ENCODE data around the gene POM121C.
"Not testable (repeated sequence)": the region's sequence is repeated elsewhere in the genome, so short reads cannot be mapped to it uniquely, and the experiment has no call there.

The POM121C gene

DNA sequence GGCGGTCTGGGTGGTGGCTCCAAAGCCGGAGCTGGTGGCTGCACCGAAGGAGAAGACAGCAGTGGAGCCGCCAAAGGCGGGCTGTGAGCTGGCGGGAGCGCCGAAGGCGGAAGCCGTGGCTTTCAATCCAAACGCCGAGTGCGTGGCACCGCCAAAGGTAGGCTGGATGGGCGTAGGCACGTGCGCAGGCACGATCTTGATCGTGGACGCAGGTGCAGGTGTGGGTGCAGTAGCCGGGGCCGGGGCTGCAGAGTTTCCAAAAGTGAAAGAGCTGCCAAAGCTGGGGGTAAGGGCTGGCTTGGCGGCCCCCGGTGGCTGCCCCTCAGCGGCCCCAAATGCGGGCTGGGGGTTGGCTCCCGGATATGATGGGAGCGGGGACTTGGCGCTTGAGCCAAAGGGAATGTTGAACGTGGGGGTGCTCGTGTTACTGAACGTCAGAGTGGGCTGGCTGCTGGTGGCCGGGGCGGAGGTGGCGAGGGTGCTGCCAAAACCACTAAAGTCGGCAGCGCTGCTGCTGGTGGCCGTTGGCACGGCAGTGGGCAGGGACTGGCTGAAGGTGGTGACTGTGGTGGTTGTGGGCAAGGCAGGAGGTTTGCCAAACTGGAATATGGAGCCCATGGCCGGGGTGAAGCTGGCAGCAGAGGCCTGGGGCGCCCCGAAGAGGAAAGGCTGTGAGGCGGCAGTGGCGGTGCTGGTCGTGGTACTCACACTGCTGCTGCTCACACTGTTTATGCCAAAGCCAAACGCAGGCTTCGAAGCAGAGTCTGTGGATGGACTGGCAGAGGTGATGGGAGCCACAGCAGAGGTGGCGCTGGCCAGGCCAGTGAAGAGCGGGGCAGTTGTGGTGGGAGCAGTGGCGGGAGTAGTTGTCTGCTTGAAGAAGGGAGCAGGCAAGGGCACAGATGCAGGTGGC is 64.0 kb downstream of the POM121C start:
- not testable (repeated sequence) for DNase-seq

DNA sequence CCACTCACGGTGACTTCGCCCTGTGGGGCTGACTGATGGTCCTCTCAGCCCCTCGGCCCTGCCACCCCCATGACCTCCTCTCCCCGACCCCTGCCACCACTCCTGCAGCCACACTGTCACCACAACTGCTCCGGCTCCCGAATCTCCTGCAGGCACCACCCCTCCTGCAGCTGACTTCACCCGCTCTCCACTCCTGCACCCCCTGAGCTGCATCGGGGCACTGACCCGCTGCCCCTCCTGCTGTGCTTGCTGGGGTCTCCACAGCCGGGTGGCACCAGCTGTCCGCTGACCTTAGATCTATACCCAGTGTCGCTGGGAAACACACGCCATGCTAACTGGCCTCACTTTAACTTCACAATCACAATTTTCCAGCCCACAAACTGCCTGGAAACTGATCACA is 65.9 kb downstream of the POM121C start:
- not testable (repeated sequence) for DNase-seq

DNA sequence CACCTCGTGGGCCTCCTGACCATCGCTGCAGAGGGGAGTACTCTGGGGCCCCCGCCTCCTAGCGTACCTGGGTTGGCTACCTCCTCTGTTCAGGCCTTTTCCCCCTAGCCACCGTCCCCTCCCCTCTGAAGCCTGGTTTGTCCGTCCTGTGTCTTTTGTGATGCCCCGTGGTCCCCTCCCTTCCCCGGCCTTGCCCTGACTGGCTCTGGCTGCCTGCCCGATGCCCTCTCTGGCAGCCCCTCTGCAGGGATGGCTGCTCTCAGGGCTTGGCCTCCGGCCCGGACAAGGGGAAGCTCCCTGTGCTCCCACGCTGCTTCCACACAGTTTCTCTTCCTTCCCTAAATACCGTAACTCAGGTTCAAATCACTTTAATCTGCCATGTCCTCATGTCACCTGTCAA is 66.4 kb downstream of the POM121C start:
- not testable (repeated sequence) for DNase-seq

DNA sequence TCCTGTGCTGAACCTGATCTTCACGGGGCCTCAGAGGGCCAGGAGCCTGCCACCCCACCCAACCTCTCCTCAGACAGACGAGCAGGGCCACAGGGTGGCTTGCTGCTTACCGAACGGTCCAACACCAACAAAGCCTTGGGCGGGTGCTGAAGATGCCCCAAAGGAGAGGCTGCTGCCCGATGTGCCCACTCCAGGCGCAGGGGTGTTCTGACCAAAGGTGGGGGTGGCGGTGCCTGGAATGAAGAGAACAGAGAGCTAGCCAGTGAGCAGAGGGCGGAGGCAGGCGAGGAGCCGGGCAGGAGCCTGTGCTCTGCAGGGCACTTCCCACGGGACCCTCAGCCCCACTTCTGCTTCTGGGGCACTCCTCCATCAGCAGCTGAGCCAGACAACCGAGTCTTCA is 66.9 kb downstream of the POM121C start:
- DNase-seq = not testable (repeated sequence)

DNA sequence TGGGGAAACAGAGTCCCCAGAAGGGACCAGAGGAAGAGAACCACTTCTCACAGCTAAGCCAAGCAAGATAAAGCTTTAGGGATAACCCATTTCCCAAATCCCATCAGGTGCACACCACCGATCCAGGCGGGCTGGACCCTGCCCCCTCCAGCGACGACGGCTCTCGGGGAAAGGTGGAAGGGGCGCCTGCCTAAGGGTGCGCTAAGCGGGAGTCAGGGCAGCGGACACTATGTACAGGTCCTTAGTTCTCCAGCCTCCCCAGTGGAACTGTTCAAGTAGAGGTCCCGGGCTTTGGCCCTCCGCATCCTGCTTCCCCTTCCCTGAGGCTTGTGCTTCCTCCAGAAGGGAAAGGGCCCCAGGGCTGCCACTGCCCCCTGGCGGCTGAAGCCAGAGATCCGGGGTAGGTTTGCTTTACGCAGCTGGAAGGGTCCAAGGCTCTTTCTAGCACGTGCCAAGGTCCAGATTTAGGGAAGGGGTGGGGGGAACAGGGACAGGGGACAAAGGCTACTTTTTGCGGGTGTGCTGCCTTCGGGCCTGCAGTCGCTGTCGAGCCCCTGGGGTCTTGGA is 67.7 kb downstream of the POM121C start:
- not testable (repeated sequence) for DNase-seq

DNA sequence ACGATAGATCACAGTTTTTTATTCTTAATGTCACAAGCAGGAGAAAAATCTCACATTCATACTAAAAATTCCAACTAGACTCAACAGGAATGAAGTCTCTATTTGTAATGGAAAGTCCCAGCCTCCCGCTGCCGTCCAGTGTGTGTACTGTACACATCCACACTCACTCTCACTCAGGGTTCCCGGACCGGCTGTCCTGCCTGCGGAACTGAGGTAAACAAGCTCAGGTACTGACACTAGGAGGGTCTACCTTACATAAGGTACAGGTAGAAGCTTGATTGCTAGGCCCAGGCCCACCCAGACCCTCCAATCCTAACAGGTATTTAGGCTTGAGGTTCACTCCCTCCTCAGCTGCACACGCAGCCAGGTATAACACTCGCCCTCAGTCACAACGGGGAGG is 69.3 kb downstream of the POM121C start:
- DNase-seq = not testable (repeated sequence)

DNA sequence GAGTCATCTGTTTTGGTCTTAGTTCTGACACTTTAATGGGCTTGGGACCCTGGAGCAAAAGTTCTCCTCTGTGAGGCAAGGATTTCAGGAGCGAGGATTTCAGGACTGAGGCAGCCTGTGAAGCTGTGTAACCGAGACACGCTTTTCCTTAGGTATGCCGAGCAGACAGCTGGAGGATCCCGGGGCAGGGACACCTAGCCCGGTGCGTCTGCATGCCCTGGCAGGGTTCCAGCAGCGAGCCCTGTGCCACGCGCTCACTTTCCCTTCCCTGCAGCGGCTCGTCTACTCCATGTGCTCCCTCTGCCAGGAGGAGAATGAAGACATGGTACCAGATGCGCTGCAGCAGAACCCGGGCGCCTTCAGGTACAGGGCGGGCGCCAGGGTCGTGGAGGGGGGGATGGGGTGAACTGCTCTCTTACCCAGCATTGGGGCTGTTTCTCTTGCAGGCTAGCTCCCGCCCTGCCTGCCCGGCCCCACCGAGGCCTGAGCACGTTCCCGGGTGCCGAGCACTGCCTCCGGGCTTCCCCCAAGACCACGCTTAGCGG is 70.2 kb downstream of the POM121C start:
- not testable (repeated sequence) for DNase-seq

DNA sequence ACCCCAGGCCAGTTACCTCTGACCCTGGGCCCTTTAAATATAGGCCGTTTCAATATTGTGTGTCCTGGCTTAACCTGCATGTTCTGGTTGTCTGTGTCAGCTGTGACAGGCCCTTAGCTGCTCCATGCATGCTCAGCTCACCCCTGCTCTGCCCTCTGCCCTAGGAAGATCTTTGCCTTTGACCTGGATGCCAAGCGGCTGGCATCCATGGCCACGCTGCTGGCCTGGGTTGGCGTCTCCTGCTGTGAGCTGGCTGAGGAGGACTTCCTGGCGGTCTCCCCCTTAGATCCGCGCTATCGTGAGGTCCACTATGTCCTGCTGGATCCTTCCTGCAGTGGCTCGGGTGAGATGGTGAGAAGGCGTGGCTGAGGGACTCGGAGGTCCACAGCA is 70.7 kb downstream of the POM121C start:
- not testable (repeated sequence) for DNase-seq

DNA sequence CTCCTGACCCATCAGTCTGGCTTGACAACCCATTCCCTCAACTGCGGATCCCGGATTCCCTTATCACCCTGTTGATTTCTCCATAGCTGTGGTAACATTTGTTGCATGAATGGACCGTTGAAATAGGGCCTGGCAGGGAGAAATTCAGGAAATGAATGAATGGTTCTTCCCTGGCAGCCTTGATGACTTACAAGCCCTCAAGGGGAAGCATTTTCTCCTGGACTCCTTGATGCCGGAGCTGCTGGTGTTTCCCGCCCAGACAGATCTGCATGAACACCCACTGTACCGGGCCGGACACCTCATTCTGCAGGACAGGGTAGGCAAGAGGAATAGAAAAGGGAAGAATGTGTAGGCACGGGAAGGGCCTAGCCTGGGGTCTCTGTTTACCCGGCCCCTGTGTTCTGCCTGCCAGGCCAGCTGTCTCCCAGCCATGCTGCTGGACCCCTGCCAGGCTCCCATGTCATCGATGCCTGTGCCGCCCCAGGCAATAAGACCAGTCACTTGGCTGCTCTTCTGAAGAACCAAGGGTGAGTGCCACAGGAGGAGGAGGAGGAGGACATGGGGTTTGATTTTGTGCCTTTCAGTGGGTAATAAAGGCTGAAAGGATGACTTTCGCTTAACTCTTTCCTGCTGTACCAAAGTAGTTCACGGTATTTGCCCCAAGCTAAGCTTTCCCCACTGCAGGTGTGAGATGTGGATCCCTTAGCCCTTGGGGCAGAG is 71.2 kb downstream of the POM121C start:
- DNase-seq = not testable (repeated sequence)

DNA sequence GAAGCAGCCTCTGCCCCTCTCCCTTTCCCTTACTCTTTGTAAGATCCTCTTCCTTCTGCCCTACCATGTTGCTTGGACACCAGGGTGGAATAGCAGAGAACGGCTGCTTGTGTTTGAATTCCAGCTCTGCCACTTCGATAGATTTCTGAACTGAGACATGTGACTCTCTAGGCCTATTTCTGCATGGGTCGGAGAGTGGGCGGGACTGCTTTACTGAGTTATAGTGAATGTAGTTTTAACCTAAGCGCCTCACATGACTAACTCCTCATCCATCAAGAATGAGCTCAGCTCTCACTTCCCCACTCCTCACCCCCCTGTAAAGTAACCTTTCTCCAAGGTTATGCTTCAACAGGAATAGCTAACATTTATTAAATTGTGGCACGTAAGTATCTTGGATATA is 71.9 kb downstream of the POM121C start:
- not testable (repeated sequence) for DNase-seq

DNA sequence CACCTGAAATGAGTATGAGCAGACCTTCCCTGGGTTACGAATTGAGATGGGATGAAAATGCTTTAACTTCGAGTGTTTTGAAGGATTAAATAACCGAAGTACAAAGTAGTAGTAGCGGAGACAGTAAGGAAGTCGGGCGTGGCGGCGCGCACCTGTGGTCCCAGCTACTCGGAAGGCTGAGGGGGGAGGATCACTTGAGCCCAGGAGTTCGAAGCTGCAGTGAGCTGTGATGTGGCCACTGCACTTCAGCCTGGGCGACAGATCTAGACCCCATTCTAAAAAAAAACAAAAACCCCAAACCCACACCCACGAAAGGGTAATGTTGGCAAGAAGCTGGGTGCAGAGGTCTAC is 75.3 kb downstream of the POM121C start:
- DNase-seq = not testable (repeated sequence)

DNA sequence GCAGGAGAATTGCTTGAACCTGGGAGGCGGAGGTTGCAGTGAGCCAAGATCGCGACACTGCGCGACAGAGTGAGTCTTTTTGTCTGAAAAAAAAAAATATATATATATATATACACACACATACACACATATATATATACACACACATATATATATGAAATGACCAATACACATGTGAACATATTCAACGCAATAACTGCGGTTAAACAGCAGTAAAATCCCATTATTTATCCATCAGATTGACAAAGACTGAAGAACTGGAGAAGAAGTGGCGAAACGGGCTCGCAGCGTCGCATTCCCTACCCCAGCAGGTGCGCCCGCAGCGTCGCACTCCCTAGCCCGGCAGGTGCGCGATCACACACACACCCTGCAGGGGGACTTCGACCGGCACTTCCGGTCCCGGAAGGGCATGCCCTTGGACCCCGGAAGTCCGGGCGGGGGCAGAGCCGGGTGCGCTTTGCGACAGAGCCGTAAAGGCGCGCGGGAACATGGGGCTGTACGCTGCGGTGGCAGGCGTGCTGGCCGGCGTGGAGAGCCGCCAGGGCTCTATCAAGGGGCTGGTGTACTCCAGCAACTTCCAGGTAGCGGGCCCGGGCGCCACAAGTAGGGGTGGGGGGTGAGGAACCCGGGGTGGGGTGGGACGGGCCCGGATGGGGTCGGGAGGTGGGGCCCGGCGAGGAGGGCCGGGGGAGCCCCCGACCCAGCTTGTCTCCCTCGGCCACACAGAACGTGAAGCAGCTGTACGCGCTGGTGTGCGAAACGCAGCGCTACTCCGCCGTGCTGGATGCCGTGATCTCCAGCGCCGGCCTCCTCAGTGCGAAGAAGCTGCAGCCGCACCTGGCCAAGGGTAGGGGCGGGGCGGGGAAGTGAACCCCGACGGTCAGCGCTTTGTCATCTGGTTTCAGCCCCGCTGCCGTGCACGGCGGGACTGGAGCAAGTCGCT is 75.9 kb downstream of the POM121C start:
- not testable (repeated sequence) for DNase-seq

DNA sequence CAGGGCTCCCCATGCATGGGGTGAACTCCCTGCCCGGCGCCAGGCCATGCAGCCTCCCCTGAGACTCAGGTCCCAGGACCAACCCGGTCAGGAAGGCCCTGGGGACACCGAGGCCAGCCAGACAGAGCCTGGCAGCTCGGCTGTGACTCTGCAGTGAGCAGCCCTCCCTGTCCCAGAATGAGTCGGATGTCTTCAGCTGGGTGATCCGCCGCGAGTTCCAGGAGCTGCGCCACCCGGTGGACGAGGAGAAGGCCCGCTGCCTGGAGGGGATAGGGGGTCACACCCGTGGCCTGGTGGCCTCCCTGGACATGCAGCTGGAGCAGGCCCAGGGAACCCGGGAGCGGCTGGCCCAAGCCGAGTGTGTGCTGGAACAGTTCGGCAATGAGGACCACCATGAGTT is 81.4 kb downstream of the POM121C start:
- DNase-seq = not testable (repeated sequence)

DNA sequence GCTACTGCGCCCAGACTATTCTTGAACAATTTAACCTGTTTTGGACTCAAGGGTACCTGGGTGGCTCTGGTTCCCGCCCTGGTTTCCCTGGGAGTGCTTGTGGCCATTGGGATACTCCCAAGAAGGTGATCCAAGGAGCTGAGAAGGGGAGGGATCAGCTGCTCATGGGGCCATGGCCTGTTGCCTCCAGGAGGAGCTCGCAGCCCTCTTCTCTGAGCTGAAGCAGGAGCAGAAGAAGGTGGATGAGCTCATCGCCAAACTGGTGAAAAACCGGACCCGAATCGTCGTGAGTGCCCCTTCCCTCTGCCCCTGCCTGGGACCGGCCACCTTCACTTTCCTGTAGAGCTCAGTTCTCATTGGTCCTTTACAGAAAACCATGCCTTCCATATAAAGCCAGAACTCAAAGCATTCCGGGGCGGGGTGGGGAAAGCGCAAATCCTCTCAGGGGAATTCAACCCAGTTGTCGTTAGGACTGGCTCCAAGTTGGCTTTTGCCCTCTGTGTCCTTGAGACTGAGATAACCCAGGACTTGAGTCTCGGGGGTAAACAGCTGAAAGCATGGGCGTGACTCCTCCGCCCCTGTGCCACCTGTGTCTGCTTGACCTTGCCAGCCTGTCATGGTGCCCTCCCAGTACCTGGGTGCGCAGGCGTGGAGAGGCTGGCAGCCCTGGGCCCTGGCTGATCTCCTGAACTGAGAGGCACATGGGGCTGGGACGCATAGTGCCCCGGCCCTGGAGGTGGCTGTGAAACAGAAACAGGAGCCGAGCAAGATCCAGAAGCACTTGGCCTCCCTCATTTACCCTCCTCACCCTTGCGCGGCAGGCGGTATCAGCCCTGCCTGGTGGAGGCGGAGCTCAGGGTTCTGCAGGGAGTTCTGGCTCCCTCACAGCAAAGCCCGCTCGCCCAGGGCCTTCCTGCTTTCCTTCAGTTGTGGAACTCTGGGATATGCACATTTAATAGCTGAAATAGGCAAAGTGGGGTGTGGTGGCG is 82.3 kb downstream of the POM121C start:
- not testable (repeated sequence) for DNase-seq

DNA sequence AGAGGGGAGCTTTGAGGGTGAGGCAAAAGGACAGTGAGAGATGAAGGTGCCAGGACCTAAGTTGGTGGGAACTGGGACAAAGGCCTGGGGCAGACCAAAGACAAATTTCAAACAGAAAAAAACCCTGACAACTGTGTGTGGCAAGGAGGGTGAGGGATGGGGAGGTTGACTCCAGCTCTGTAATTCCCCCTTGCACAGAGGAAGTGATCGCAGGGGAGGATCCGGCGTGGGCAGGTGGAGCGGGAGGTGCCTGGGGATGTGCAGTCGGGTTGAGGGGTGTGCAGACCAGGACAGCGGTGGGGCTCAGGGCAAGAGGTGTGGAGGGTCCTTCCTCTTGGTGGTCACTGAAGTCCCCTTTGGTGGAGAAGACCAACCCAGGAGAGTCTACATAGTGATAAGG is 85.5 kb downstream of the POM121C start:
- DNase-seq = not testable (repeated sequence)

DNA sequence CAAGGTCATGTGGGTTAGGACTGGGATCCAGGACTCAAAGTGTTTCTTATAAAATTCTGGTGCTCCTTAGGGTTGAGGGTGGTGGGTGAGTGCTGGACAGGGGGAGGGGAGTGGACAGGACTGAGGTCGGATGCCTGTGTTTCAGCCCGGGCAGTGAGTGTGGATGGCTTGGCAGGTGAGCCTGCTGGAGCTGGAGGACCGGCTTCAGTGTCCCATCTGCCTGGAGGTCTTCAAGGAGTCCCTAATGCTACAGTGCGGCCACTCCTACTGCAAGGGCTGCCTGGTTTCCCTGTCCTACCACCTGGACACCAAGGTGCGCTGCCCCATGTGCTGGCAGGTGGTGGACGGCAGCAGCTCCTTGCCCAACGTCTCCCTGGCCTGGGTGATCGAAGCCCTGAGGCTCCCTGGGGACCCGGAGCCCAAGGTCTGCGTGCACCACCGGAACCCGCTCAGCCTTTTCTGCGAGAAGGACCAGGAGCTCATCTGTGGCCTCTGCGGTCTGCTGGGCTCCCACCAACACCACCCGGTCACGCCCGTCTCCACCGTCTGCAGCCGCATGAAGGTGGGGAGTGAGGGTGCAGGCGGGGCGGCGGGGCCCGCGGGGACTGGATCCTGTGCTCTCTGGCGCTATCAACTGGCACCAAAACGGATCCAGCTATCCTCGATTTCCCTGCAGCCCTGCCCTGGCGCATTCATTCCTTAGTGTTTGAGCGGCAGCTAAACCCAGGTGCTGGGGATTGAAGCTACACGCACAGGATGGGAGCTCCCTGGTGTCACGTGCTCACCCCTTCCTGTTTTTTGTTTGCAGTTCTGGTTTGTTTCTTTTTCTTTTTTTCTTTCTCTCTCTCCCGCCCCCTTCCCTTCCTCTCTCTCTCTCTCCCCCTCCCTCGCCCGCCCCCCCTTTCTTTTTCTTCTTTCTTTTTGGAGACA is 87.1 kb downstream of the POM121C start:
- DNase-seq = not testable (repeated sequence)

DNA sequence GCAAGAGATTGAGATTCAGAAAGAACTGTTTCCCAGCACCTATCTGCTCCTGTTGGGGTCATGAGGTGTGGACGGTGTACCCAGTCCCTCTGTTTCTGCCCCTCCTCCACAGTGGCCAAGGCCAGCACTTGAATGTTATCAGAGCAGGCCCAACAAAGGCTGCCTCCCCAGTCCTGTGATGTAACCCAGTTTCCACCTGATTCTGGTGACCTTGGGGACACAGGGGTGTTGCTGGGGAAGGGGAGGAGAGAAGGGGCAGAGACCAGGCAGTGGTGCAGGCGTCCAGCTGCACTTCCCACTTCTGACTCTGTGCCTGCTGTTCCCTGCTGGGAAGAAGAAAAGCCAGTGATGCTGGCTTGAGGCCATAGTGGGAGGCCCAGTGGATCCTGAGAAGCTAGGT is 88.2 kb downstream of the POM121C start:
- not testable (repeated sequence) for DNase-seq

DNA sequence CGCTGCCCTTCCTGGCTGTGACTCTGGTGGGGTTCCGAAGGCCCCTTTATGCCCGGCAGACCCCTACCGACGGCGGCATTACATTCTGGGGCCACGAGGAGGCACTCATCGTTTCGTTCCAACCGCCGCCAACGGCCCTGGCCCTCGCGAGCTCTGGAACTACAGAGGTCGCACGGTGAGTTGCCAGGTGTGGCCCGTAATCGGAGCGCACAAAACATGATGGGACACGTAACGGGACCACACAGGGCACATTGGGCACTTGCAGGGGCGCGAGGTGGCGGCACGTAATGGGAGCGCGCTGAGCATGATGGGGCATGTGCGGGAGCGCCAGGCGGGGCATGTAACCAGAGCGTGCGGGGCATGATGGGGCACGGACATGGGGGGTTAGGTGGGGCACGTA is 90.8 kb downstream of the POM121C start, which contains the start of gene TRIM73:
TRIM73 (plus strand) TSS at position 301 of the 400 bp plus-strand sequence. CDS start 3,305 bp downstream, outside the sequence.
- not testable (repeated sequence) for DNase-seq

DNA sequence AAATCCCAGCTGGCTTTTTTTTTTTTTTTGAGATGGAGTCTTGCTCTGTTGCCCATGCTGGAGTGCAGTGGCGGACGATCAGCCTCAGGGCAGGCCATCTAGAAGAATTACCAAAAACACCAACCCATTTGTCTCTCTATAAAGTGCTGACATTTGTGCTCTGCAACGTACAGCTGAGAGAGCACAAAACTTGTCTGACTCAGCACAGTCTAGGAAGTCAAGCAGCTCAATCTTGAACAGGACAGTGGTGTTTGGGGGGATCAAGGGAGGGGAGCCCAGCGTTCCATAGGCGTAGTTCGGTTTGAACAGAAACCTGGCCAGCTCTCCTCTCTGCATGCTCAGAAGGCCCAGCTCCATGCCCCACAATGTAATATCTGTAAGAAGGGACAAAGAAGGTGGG is 92.9 kb downstream of the POM121C start:
- DNase-seq = not testable (repeated sequence)
